Stimulated activated CD4-positive, alpha-beta T cell treated with anti-CD3 and anti-CD28 coated beads, Interleukin-15, amount 100 ng/mL, for 48 hours (primary cell): ENCODE results near the gene ZNF286A.
"Not testable (repeated sequence)": the region's sequence is repeated elsewhere in the genome, so short reads cannot be mapped to it uniquely, and the experiment has no call there.

Experiments
- DNase-seq, 2 donors: peaks; one replicate each; pipeline ENCODE4 v3.0.0-alpha.2; 2020; ENCODE audit warnings: low read depth in 2 of 2

Gene ZNF286A

DNA sequence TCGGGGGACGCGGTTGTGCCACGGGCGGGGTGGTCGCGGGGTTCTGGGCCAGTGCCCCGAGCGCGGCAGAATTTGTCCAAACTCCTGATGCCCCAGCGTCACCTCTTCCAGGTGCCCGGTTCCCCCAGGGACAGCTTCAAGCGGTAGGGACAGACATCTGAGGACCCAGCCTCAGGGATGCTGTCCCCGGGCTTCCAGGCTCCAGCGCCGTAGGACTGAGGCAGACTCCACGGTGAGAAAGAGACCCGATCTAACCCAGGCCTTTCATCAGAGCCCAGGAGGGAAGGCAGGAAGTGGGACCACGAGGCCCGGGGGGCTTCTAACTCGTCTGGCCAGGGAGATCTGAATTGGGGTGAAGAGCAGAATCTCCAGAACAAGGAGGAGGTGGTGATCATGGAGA is 385 bp downstream of the ZNF286A start:
- not testable (repeated sequence) for DNase-seq

DNA sequence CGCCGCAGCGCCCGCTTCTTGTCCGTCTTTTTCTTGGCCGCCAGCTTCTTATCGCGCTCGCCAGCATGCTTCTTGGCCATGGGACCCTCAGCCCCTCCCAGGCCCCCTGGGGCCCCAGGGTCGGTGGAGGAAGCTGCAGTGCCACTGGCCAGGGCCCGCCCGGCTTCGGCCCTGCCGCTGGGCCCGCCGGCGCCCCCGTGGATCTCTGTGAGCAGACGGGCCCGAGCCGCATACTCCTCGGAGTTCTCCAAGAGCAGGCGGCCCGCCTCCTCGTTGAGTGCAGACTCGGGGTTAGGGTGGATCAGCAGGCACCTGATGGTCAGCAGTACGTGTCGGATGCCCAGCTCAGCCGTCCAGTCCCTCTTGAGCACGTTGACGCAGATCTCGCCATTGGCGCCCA is 4.7 kb downstream of the ZNF286A start:
- not testable (repeated sequence) for DNase-seq

DNA sequence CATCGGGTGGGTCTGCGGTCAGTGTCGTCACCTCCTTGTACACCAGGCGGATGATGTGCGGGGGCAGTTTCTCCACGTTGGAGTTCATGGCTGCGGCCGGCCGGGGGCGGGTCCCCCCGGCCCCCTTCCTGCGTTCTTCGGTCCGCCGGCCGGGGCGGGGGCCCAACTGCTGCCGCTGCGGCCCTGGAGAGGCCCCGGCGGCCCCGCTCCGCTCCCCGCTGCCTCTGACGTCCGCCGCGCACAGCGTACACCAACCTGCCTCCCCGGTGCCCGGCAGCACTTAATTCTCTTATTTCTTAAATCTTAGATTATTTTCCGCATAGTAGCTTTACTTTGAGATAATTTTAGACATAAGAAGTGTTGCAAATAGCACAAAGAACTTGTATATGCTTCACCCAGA is 5.3 kb downstream of the ZNF286A start:
- DNase-seq = not testable (repeated sequence)

DNA sequence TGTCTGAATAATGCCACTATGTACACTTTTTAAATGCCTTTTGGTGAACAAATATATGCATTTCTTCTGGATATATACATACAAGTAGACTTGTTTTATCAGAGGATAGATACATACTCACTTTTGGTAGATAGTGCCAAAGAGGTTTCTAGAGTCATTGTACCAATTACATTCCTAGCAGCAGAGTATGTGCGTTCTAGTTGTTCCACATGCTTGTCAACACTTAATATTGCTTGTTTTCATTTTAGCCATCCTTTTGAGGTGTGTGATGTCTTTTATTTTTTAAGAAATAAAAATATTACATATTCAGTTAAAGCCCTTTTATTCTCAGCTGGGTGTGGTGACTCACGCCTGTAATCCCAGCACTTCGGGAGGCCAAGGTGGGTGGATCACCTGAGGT is 9.3 kb downstream of the ZNF286A start:
- not testable (repeated sequence) for DNase-seq

DNA sequence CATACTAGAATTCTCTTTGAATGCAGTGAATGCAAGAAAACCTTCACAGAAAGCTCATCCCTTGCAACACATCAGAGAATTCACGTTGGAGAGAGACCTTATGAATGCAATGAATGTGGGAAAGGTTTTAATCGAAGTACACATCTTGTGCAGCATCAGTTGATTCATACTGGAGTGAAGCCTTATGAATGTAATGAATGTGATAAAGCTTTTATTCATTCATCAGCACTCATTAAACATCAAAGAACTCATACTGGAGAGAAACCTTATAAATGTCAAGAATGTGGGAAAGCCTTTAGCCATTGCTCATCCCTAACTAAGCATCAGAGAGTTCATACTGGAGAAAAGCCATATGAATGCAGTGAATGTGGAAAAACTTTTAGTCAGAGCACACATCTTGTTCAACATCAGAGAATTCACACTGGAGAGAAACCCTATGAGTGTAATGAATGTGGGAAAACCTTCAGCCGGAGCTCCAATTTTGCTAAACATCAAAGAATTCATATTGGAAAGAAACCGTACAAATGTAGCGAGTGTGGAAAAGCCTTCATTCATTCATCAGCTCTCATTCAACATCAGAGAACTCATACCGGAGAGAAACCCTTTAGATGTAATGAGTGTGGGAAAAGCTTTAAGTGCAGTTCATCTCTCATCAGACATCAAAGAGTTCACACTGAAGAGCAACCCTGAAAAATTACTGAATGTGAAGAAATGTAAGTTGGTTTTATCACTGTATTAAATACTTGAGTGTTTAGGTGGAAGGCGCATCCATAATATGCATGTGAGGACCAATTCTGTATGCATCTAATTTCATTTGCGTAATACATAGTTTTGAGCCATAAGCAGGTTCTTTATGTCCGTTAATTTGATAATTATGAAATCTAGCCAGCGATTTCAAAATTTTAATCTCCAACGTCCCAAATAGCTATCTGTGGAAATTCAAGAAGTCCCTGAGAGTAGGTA is 17.3 kb downstream of the ZNF286A start:
- DNase-seq = not testable (repeated sequence)

DNA sequence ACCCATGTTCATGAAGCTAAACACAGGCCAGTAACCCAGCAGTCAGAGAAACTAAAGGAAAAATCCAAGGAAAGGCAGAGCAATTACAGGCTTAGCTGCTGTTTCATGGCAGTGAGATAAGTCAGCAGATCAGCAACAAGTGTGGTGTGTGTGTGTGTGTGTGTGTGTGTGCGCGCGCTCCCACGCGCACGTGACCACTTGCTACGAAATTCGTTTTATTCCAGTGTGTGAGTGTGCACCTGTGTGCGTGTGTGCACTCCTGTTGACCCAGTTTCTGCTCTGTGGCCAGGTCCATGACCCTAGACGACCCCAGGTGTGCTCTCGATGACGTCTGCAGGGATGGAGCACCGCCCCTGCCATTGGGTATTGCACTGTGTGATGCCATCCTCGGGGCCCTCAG is 31.0 kb downstream of the ZNF286A start:
- not testable (repeated sequence) for DNase-seq

DNA sequence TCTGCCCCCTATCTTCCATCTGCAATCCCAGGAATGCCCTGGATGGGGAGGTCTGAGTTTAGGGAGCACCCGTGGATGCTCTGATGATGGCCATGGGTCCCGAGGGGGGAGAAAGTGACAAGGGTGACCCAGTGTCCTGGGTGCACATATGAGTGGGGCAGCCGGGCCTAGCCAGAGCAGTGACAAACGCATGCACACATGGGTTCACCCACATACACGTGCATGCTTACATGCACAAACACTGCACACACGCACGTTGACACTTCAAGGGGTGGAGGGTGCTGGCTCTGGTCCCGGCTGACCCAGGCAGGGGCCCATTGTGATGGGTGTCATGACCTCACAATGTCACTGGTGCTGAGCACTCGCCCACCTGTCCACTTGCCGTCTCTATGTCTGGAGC is 32.3 kb downstream of the ZNF286A start, which contains the start of gene TBC1D26:
TSS of gene TBC1D26 (plus strand) at position 384 of the 400 bp plus-strand sequence. CDS start 3,066 bp downstream, outside the sequence.
- DNase-seq = not testable (repeated sequence)

DNA sequence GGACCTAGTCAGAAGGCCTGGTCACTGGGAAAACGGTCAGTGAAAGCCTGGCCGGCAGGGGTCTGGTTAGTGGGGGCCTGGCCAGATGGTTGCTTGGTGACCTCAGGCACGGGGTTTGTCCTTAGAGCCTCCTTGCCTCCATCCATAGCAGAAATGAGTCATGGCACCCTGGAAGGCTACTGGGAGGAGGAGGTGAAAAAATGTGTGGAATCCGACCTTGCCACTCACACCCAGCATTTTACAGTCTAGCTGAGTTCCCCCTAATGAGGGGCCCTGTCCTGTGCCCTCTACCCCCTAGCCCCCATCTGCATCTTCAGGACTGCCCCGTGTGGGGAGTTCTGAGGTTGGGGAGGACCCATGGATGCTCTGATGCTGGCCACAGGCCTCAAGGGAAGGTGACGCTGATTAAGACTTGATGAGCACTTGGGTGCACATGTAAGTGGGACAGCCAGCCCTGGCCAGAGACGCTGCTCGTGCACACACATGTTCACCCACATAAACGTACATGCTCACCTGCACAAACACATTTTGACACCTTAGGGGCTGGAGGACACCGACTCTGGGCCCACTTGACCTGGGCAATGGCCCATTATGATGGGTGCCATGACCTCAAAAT is 33.7 kb downstream of the ZNF286A start:
- not testable (repeated sequence) for DNase-seq

DNA sequence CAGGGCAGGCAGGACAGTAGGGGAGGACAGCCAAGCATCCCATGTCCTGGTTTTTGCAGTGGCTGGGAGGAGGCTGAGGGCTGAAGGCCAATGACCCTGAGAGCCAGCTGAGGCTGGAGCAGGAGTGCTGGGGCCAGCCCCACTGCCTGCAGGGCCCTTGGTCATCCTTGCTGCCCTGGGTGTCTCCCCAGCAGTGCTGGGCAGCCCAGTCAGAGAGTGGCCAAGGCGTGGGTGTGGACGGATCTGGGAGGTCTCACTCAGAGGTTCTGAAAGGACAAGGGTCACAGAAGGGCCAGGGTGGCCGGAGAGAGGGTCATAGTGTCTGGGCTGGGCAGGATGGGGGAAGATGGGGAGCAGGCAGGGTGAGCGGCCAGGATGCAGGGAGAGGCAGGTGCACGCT is 37.0 kb downstream of the ZNF286A start:
- not testable (repeated sequence) for DNase-seq

DNA sequence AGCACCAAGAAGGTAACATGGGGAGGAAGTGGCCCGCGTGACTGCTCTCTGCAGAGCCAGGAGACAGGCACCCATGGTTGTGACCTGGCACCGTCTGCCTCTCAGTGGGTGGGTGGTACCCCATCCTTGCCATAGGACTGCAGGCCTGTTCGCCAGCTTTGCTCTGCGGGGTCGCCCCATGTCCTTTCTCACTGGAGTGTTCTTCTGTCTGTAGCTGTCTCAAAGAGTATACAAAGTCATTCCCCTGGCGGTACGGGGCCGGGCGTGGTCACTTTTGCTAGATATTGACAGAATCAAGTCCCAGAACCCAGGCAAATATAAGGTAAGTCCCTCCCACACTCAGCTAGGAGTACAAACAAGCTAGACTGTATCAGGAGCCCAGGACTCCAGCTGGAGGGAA is 38.5 kb downstream of the ZNF286A start:
- DNase-seq = no peak

DNA sequence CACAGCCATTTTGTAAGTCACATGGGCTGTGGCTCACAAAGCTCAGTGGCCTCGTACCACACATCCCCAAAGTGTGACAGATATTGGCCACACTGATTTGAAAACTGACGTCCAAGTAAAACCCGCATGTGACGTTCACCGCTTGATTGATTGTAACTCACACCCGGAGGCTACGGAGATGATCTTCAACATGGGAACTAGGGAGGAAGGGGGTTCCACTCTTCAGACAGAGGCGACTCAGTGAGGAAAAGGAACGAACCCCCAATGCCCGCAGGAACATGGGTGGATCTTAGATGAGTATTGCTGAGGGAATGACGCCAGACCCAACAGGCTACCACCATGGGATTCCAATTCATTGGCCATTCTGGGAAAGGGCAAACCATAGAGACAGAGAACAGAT is 39.7 kb downstream of the ZNF286A start:
- DNase-seq = not testable (repeated sequence)

DNA sequence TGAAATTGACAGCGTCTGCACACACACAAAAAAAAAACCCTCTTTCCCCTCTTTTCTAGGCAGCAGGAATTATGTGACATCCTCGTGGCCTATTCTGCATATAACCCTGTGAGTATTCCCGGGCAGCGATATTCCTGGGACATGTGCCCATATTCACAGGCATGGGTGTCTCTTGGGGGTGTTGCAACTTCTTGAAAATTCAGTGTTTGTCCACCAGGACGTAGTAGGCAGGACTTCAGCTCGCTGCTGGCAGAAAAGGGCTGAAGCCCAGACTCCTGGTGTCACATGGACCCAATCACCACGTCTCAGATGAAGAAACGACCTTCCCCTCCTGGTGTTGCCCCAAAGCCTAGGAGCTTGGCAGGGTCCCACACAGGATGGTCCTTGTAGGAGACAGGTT is 40.5 kb downstream of the ZNF286A start:
- DNase-seq = not testable (repeated sequence)

DNA sequence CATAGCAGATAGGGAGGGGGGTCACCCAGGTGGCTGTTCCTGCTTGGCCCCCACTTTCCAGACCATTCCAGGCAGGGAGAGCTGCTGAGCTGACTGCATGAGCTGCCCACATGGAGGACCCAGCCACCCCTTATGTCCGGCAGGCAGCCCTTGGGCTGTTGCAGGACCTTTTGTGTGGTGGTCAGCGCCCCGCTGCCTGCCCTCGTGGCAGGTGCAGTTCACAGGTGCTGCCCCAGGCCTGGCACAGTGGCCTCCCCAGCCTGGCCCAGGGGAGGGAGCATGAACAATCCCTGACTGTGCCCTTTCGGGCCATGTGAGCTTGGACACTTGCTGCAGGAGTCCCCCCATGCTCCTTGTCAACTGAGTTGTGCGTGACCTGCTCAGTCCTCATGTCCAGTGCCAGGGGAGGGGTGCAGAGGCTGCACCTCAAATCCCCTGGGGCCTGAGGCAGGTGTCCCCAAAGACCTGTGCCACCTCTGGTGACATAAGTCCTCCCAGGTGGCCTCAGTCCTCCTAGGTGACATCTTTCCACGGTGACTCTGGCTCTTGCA is 41.1 kb downstream of the ZNF286A start:
- DNase-seq = no peak

DNA sequence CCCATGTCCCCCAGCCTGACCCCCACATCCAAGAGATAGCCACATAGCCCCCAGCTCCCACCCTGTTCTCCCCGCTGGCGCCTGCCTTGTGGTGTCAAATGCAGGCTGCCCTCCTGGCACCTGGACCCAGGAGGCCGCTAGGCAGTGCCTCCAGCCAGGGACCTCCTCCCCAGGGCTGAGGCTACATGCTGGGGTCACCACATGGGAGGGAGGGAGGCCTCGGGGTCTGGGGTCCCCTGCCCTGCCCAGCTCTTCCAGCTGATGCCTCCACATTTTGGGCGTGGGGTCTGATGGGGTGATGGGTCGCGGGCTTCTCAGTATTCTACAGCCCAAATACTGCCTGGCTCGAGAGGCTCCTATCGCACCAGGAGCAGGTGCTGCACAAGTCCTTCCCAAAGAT is 42.1 kb downstream of the ZNF286A start:
- DNase-seq = no peak

DNA sequence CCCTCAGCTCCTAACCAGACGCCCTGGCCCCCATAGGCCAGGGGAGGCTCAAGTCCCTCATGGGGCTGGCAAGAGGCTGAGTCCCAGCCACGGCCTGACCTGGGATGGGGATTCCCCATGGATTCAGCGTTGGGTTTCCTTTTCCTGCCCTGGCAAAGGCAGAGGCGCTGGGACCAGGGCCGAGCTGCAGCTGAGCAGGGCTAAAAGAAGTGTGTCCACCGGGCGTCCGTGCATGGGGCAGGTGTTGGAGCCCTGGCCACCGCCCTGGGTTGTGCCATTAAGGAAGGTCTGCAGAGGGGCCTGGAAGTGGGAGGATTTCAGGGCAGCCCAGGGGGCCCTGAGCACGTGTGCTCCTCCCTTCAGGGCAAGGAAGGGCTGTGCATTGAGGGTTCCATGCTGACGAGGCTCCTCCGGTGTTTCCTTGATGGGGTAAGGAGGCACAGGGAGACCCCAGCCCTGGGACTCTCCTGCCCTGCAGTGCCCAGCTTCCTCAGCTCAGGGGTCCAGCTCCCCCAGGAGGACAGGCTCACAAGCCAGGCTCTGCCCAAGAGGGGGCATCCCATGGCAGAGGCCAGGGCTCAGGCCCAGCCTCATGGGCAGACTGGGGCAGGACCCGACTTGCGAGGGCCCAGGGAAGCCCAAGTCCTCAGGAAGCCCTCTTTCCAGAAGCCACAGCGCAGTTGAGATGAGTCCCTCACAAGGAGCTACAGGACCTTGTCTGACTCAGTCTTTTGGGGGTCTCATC is 42.7 kb downstream of the ZNF286A start:
- DNase-seq = no peak

DNA sequence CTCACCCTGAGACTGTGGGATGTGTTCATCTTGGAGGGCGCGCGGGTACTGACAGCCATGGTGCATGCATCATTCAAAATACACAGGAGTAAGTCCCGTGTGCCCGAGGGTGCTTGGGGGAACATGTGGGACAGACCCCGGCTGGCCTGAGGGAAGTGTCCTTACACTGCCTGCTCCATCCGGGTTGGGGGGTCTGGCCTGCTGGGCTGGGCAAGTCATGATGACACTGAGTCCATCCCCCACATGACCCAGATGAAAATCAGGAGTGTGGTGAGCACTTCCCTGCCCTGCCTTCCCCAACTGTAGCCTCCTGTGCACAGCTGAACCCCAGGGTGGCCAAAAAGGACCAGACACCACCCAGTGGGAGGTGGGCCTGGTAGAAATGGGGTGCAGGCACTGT is 43.4 kb downstream of the ZNF286A start:
- DNase-seq = no peak

DNA sequence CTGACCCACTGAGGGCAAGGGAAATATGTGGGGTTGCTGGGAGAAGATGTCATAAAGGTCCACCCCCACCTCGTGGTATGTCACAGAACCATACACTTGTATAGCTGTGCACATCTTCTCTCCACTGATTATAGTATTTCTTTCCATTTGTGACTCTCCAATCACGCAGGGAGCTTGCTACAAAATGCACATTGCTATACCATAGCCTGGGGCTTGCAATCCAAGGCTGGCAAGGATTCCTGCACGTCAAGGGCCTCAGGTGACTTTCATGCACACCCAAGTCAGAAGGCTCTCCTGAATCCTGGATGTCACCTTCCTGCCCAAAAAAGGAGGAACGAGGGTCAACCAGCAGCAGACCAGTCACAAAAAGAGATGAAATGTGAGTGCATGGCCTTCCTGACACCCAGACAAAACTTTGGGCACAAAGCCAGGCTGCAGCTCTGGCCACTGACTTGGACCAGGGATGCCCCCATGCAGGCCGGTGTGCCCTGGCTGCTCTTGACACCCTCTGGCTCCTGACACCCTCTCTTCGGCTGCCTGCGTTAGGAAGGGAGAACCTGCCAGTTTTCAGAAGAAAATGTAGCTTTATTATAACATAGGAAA is 44.6 kb downstream of the ZNF286A start:
- DNase-seq = no peak

DNA sequence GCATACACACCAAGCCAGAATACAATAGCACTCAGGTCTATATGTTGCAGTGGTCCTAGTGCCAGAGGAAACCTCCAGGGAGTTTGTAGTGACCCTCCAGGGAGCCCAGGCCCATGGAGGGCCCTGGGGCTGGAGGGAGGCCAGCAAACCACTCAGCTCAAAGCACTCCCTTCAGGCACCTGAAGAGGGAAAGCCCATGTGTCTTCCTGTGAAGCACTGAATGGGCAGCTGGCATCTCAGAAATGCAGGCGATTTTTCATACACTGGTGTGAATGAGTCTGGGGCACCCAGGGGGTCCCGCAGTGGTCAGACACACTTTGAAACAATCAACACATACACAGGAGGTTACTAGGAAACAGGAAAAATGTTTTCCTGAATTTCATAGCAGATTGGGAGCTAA is 45.3 kb downstream of the ZNF286A start:
- DNase-seq = no peak

DNA sequence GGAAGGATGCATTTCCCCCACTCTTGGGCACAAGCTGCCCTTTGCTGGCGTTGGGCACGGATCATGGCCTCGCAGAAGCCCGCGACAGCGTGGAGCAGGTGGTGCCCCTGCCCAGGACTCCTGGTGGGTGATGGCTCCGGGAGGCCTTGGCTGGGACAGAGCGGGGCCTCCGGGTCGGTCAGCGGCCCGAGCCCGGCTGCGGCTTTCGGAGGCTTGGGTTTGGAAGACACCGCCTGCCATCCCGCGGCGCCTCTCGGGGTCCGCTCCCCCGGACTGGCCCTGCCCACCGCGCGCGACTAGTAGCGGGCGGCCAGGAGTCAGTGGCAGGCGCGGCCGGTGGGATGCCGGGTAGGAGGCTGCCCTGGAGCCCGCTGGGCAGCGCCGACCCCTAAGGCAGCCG is 49.9 kb downstream of the ZNF286A start:
- not testable (repeated sequence) for DNase-seq

DNA sequence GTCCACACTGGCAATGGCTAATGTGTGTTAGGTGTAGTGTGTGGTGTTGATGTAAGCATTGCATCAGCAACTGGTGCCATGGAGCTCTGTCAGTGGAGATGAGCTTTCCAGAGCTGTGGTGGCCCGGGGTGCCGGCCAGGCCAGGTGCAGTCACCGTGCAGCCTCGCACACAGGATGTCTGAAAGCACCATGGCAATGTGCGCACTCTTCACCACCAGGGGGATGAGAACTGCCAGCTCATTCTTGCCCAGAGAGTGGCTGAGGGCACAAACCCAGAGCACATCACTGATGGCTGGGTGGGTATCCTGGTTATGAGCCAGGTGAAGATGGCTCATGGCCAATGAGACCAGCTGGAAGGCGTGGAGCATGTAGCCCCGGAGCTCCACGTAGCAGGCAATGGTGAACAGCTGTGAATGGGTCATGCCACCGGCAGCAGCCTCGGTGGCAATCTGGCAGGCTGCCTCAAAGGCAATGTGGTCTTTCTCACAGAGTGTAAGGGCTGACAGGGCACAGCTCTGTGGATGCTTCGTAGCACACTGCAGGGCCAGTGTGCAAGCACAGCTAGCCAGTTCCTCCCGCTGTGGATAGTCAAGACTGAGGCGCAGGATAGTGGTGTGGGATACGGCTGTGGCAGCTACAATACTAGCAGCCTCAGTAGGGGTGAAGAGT is 69.4 kb downstream of the ZNF286A start:
- DNase-seq = not testable (repeated sequence)
